MV-4-11 (cell line): ENCODE data around the gene BEGAIN.

ENCODE experiments used
- DNase-seq: peaks from one replicate; lab custom pipeline; 2025; lab: John Stamatoyannopoulos, UW

The BEGAIN gene

DNA sequence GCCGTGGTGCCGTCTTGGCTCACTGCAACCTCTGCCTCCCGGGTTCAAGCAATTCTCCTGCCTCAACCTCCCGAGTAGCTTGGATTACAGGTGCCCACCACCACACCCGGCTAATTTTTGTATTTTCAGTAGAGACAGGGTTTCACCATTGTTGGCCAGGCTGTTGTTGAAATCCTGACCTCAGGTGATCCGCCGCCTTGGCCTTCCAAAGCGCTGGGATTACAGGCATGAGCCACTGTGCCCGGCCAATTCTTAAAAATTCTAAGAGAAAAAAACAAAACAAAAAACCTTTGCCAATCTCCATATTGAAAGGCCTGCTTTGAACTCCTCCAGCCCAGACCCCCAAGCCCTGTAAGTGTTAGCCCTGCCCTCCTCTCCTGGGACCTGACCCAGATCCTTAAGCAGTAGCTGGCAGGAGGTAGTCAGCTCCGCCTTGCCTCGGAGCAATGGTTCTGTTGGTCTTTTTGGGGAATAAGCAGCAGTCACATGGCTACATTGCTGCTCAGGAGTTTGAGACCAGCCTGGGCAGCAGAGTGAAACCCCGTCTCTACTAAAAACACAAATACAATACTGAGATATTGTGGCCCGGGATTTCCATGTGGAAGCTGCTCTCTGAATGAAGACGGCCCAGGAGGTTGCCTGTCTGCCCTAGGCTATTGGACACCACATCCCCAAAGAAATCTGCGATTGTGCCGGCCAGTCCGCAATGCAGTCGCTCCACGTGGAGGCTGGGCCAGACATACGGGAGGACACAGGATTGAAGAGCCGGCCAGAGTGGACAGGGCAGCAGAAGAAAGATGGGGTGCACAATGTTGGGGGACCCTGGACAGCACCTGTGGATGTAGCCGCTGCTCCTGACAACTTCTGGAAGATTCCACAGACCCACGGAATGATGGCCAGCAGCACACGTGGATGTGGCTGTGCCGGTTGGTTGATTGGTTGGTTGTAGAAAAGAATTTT lies 28.8 kb upstream of the BEGAIN start:
- DNase-seq: no peak

DNA sequence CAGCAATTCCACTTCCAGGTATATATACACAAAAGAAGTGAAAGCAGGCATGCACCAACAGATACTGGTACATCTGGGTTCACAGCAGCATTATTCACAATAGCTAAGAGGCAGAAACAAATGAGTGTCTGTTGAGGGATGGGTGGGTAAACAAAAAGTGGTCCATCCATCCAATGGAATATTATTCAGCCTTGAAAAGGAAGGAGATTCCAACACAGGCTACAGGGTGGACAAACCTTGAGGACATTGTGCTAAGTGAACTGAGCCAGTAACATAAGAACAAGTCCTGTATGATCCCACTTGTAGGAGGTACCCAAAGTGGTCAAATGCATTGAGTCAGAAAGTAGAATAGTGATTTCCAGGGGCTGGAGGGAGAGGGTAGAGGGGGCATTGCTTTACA lies 27.6 kb upstream of the BEGAIN start:
- no peak for DNase-seq

DNA sequence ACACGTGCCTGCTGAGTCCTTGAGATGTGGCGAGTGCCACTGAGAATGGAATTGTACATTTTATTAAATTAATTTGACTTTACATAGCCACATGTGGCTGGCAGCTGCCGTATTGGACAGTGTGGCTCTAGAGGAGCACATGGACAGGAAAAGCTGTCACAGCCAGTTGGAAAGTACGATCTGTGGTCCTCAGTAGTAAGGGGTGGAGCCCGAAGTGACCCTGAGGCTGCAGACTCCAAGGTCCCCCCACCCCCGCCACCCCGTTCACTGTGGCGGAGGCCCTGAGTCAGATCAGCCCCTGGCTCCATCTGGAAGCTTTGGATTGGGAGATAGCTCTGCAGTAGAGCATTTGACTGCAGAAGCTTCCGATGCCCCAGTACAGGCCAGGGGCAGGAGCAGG lies 25.8 kb upstream of the BEGAIN start:
- DNase-seq: no peak

DNA sequence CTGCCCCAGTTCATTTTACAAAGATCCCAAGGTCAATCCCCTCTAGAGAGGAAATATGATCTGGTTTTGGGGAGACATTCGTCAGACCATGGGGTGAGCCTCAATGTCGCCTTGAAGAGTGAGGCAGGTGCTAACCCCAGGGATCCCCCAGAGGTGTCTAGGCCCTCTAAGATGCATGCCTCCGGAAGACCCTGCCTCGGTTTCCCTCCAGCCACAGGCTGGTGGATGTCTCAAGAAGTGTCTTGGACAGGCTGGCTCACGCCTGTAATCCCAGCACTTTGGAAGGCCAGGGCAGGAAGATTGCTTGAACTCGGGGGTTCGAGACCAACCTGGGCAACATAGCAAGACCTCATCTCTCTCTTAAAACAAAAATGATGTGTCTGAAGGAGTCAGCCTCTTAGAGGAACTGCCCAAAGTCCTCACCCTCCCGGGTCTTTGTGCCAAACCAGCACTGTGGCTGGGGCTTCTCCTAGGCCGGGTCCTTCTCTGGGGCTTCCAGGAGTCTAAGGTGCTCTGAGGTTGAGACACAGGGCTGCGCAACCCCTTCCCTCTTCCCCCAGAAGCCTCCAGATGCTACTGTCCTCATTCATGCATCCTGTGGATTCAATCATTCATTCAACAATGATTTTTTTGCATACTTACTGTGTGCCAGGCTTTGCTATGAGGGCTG lies 24.7 kb upstream of the BEGAIN start:
- DNase-seq: no peak

DNA sequence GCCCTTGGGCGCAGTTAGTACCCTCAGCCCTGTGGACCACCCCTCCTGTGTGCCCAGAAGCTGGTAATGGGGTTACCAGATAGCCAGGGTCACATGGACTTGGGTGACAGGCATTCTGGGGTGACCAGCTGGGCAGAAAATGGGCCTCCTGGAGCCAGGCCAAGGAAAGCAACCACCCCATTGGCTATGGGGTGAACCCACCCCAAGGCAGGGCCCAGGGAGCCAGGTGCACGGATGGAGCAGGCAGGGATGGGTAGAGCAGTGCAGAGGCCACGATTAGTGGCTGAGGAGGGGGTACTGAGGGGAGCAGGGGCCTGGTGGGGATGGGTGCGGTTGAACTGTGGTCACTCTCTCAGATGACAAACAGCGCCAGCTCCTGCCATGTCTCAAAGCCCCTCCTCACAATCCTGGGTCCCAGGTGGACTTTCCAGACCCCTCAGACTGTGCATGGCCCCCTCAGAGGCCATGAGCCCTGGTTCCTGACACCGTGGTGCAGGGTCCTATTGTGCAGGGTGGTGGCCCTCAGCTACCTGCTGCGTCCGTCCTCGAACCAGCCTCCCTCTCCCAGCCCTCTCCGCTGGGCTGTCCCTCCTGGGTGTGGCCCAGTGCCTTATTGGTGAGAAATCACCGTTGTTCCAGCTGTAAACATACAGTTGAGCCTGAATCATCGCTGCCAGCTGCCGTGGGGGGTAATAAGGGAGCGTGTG lies 23.4 kb upstream of the BEGAIN start:
- no peak for DNase-seq

DNA sequence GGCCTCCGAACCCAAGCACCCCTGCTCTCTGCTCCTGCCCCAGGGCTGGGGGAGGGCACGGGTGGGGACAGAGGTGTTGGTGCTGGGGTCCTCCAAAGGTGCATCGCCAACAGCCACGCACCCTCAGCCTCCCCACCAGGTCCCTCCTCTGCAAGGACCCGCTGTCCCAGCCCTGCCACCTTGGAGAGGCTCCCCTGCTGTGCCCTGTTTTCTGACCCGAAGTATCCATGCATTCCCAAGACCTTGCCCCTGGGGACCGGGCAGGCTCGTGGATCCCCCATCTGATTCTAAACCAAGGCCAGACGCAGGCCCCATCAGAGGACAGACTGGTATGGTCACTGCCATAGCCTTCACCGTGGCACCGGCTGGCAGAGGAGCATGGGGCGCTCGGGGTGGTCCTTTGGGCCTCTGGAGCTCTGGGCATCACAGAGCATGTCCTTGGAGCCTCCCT lies 22.7 kb upstream of the BEGAIN start:
- DNase-seq: no peak

DNA sequence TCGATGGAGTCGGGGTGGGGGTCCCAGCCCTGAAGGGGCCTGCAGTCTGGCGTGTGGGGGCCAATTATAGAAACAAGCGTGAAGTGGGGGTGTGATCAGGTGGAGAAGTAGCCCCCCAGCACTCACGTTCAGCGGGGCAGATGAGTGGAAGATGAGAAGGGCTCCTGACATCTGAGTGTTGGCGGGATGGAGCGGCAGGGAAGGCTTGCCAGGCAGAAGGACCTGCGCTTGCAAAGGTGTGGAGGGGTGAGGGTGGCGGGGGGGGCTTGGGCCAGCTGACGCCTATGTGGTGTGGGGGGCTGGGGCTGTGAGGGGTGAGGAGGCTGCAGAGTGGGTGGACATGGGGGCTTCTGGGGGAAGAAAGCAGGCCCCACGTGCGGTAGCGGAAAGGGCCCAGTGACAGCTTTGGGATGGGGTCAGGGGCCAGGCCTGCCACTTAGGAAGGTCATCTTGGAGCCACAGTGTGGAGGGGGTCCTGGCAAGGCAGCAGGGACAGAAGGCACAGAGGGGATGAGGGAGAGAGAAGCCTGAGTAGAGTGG lies 22.2 kb upstream of the BEGAIN start:
- no peak for DNase-seq

DNA sequence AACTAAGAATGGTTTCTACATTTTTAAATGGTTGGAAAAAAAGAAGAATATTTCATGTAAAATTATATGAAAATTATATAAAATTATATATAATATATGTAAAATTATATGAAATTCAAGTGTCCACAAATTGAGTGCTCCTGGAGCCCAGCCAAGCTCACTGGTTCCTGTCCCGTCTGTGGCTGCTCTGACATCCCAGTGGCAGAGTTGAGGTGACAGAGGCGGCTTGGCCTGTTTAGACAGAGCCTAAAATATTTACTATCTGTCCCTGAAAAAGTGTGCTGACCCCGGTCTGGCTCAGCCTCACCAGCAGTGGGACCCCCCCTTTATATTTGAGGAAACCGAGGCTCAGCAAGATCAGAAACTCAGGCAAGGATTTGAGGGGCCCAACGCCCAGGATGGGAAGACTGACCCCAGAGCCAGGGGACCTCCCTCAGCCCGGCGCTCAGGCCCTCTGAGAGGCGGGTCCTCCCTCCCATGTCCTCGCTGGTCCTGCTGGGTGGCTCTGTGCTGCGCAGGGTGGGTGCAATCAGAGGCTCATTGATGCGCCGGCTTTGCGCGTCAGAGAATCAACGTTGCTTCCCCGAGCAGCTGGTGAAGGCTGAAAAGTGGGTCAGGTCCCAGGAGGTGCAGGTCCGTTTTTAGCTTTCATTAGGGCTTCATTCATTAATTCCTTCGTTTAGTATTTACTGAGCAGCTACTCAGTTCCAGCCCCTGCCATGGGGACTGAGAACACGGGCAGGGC lies 21.5 kb upstream of the BEGAIN start:
- DNase-seq: no peak

DNA sequence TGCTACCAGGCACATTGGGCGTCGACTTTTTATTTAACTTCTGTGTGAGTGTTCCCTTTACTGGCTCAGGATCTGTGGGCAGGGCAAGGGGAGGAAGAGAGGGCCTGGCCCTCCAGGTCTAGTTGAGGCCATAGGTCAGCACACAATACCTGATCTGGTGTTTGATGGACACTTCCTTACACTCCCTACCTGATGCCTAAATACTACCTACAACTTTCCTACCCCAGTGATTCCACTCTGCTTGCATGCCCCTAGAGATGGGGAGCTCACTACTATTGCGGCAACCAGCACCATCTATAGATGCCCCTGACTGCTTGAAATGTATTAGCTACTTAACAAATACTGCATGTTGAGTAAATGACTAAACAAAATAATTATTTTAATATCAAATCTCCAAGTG lies 20.8 kb upstream of the BEGAIN start:
- DNase-seq: no peak

DNA sequence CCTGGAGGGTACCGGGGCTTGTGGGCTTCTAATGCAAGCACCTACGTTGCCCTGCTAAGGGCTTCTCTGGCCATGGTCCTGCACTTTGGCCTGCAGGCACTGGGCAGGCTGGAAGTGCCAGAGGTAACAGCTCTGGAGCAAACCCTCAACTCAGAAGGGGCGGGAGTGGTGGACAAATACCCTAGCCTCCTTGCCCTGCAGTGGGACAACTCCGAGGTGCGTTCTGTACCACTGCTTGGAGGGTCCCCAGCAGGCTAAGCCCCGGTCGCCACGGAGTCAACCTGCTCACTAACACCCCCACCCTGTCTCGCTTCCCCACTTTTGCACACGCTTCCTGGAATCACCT lies 20.4 kb upstream of the BEGAIN start:
- DNase-seq: no peak

DNA sequence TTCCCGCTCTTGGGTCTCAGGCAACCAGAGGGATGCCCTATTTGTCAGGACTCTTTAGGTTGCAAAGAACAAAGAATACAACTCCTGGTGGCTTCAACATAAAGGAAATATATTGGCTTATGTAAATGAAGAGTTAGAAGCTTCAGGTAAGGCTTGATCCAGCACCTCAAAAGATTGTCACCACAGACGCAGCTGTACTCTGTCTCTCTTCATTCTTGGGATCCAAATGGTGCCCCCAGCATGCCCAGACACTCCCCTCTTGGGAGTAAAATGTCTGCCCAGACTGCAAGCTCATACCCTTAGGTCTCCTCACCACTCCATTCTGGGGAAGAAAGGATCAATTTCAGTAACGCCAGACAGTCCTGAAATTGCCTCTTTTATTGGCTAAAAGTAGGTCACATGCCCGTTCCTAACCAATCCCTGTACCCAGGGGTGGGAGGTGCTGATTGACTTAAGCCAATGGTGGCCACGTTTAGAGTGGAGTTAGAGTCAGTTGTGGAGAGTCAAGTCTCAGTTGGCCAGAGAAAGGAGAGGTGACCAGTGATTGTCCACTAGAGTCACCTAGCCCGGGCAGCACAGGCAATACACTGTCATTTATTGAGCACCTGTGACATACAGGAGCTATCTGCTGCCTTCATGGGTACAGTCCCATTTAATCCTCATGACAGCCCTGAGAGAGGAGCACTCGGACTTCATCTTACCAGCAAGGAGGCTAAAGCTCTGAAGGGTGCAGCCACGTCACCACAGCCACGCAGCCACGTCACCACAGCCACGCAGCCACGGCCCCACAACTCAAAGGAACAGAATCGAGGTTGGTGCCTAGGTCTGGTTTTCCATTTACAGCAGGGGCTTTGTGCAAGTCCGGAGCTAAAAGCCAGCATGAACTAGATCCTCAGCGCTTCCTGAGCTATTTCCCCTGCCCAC lies 19.7 kb upstream of the BEGAIN start:
- DNase-seq: no peak

DNA sequence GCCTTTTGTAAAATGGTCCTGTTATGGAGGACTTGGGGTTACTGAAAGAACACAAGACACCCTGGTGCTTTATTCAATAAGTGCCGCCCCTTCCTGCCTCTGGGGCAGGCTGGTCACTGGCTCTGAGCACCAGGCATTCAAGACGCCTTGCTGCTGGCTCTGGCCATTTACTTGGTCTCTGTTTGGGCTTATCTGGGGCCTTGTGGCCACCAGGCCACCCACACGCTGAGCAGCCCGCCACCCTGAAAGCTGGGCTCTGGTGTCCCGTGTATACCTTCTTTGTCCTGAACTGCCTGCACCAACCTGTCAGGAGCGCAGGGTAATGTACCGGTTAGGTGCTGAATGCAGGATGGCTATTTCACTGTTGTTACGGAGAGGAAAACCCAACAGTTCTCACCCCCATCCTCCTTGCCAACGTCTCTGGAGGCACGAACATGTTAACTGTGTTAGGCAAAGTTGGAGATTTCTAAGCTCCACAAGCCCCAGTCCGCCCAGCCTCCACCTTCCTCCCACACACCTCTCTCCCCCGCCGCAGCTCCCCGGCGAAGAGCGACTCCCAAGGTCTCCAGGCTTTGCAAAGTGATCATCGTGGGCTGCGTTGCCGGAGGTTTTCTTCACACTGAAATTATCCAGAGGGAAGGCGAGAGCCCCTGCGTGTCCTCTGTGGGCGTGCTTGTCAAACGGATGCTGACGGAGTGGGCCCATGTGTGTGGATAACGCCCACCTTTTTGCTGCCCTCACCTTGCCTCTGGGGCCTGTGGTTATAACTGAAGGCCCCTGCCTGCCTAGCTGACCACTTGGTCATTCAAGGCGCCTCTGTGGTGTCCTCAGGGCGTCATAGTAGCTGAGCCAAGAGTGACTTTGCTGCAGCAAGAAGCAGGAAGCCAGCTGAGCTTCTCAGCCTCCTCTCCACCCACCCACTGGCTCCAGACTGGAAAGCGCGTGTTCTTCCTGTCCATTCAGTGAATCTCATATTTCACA lies 18.8 kb upstream of the BEGAIN start:
- DNase-seq: no peak

DNA sequence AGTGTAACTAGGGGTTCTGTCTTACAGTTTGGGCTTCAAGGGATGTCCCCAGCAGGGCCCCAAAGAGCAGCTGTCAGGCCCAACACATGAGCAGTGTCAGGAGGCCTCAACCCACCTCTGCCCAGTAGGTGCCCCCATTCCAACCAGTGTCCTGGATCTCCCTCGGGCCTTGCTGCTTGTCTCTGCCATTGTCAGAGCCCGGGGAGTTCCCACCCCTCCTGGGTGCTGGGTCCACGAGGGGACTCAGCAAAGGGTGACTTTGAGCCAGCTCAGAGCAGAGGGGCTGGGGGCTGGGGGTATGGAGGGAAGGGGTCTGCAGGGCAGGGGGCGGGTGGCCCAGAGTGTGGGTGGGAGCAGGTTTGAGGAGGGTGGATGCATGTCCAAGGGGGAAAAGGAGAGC lies 18.0 kb upstream of the BEGAIN start:
- no peak for DNase-seq

DNA sequence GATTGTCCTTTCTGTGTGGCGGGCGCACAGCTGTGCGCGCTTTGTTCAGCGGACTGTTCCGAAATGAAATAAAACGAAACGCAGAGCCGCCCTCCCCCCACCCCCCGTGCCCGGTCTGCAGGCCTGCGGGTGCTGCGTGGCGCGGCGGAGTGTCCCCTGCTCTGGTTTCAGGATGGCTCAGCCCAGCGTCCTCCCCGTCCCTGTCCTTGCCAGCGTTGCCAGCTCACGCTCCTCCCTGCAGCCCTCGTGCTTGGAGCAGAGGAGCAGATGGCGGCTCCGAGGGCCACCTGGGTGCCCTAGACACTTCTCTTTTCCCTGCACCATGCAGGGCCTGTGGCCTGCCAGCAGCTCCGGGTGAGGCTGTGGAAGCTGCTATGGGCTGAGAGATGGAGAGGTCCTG lies 17.5 kb upstream of the BEGAIN start:
- no peak for DNase-seq

DNA sequence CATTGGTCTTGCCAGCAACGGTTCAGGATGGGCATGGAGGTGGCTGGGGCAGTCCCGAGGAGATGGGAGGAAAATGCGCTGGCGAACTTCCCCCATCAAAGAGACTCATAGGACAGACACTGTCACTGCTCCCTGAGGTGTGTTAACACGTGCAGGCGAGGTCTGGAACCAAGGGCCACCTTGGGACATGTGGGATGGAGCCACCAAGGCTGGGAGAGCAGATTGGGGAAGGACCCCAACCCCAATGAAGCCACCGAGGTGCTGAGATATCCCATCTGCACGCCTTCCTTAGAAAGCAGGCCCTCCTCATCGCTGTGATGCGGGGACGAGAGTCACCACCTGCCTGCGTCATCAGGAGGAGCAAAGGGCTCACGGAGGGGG lies 16.9 kb upstream of the BEGAIN start:
- DNase-seq: no peak

DNA sequence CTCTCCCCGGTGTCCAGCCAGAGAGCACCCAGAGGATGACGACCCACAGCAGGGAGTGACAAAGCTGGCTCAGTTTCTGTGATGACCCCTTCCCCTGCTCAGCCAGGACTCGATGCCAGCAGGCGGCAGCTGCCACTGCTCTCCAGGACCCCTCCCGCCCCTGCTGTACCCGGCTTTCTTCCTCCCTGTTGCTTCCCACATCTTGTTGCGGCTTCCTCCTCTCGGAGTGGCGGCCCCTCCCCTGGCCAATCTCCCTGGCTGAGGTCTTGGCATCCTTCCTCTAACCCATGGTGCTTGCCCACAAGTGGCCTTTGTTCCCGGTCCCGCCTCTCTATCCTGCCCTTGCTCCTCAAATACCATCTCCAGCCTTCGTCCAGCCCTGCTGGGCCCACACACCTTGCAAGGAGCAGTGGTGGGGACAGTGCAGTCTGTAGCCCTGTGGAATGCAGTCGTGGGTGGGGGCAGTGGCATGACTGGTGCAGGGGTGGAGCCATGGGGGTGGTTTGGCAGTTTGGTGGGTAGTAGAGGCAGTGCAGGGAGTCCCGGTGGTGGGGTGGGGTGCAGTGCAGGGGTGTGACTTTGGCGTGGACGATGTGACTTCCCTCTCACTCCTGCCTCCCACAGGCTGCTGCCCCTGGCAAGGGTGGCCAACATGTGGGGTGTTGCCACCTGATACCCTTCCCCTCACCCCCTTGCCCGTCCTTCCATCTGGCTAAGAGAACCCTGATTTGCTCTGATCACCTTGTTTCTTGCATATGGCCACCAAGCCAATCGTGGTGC lies 16.3 kb upstream of the BEGAIN start:
- no peak for DNase-seq

DNA sequence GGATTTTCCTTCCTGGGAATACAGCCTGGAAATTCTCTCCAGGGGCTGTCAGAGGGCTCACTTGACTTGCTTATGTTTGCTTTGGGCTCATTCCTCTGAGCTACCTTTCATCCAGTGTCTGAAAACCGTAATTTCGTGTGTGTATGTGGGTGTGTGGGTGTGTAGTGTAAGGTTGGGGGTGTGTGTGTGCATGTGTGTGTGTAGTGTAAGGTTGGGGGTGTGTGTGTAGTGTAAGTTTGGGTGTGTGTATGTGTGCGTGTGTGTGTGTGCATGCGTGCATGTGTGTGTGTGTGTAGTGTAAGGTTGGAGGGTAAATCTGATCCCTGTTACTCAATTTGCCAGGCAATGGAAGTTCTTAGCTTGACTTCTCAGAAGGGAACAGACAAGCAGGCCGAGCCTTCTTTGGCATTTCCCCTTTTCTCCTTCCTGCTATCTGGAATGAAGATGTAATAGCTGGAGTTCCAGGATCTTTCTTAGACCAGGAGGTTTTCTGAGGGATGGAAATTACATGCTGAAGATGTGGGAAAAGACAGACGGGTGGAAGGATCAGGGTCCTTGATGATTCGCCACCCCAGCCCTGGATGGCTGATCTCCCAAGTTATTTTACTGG lies 15.5 kb upstream of the BEGAIN start:
- no peak for DNase-seq

DNA sequence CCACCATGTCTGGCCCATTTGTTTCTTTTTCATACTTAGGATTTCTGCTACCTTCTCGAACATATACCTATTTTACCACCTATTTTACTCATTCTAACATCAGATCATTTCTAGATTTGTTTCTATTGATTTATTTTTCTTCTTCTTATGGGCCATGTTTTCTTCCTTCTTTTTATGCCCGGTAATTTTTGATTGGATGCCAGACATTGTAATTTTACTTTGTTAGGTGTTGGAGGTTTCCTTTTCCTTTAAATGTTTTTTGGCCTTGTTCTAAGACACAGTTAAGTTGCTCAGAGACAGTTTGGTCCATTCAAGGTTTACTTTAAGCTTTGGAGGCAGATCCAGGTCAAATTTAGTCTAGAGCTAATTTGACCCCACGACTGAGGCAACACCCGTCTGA lies 14.7 kb upstream of the BEGAIN start:
- DNase-seq: no peak
